Panc1 (cell line): ENCODE data around the gene EXOC6B. TPM values are rescaled to one million over a fixed set of nuclear protein-coding genes. Genes with fewer than 3 reads are reported as not detected.
"Not testable (repeated sequence)": the region's sequence is repeated elsewhere in the genome, so short reads cannot be mapped to it uniquely, and the experiment has no call there.

Source experiments
- ATAC-seq: fragments of 200-7000 bp; cut with Tn5 transposase; 2 replicates; pipeline ENCODE4 v1.9.1; 2020; ENCODE audit warnings: mild to moderate bottlenecking, moderate library complexity
- BruUV-seq: library from RNA; stranded (reverse); fragments of 400-500 nt; replicated peaks from 2 replicates; lab custom pipeline; 2021; lab: Mats Ljungman, UMichigan
- CTCF ChIA-PET: fragments of 300-600 bp; sonication (Branson Sonifier 250); formaldehyde crosslinking; loops from one replicate; lab custom pipeline; 2022; ENCODE audit warnings: antibody characterized with exemption; lab: Charles Lee
- POLR2A ChIA-PET: fragments of 300-600 bp; sonication (Branson Sonifier 250); formaldehyde crosslinking; loops from one replicate; lab custom pipeline; 2022; ENCODE audit warnings: antibody characterized with exemption; lab: Charles Lee
- DNase-seq: peaks from one replicate; pipeline ENCODE4 v3.0.0-alpha.2; 2010; ENCODE audit warnings: low read depth, low spot score
- H3K27ac ChIP-seq: 2 replicates; pipeline ENCODE4 v1.5.1; 2011; ENCODE audit warnings: mild to moderate bottlenecking, low read length, inconsistent platforms
- H3K27me3 ChIP-seq: fragments of 200-500 bp; sonication (Bioruptor generic); 2 replicates; pipeline ENCODE4 v1.6.0; 2014; ENCODE audit warnings: low read length, inconsistent platforms; ENCODE audit not compliant: control insufficient read depth, insufficient read depth
- H3K36me3 ChIP-seq: fragments of 200-500 bp; sonication (Bioruptor generic); 2 replicates; pipeline ENCODE4 v1.5.1; 2014; ENCODE audit warnings: inconsistent platforms, mild to moderate bottlenecking, low read length, moderate library complexity; ENCODE audit not compliant: control insufficient read depth, insufficient read depth
- H3K4me1 ChIP-seq: 2 replicates; pipeline ENCODE4 v1.5.1; 2011; ENCODE audit warnings: inconsistent platforms, mild to moderate bottlenecking, low read length, moderate library complexity; ENCODE audit not compliant: control insufficient read depth, insufficient read depth
- H3K4me3 ChIP-seq, 2 experiments: 2 replicates each; pipeline ENCODE4 v1.5.1; 2011 to 2012; ENCODE audit warnings: low read depth in 2 of 2, low read length in 2 of 2, mild to moderate bottlenecking in 2 of 2, inconsistent platforms in 1 of 2, moderate library complexity in 1 of 2
- H3K9me3 ChIP-seq: fragments of 200-500 bp; sonication (Bioruptor generic); 2 replicates; pipeline ENCODE4 v1.5.1; 2014; ENCODE audit warnings: low read depth, mild to moderate bottlenecking, inconsistent platforms, low read length, moderate library complexity; ENCODE audit not compliant: control insufficient read depth, insufficient read depth
- CTCF ChIP-seq: fragments of 450-650 bp; IDR thresholded peaks from 2 replicates; pipeline ENCODE4 v1.5.1; 2017; ENCODE audit warnings: mild to moderate bottlenecking
- POLR2AphosphoS5 ChIP-seq: IDR thresholded peaks from 2 replicates; pipeline ENCODE4 v1.6.1; 2012; ENCODE audit warnings: mild to moderate bottlenecking, low read depth, low read length, moderate library complexity
- REST ChIP-seq, 2 experiments: IDR thresholded peaks; 2 replicates each; pipeline ENCODE4 v1.6.1; 2011 to 2012; ENCODE audit warnings: low read depth in 2 of 2, control low read depth in 1 of 2, low read length in 1 of 2, mild to moderate bottlenecking in 1 of 2, moderate library complexity in 1 of 2; ENCODE audit not compliant: insufficient read depth in 1 of 2
- SIN3A ChIP-seq: IDR thresholded peaks from 2 replicates; pipeline ENCODE4 v1.6.1; 2012; ENCODE audit warnings: low read depth, mild to moderate bottlenecking, low read length, moderate library complexity, borderline replicate concordance; ENCODE audit not compliant: insufficient read depth
- TCF7L2 ChIP-seq: IDR thresholded peaks from 2 replicates; pipeline ENCODE4 v1.6.1; 2011; ENCODE audit warnings: mild to moderate bottlenecking, low read depth, low read length, inconsistent platforms
- in situ Hi-C: cut with HindIII; loops from 2 replicates; pipeline ENCODE4 v1.10.0; 2016; ENCODE audit warnings: low sequenced_read_pairs, low pct_unique_long_range_greater_than_20kb
- intact Hi-C: fragments of 100-400 bp; cut with micrococcal nuclease; formaldehyde crosslinking; loops from one replicate; pipeline ENCODE4 v1.10.0; 2022; ENCODE audit not compliant: unreplicated experiment
- total RNA-seq: library from RNA; stranded (reverse); gene quantifications from one replicate; pipeline ENCODE4 v1.2.1, GENCODE V29; 2021; ENCODE audit not compliant: unreplicated experiment

EXOC6B gene
- total RNA-seq, 1 experiment from 2014 or later: 23.2 TPM

GRCh38 chr2:72641221-72641620 is 184.6 kb downstream of the EXOC6B start:
- H3K27me3 ChIP-seq, in situ Hi-C loops, DNase-seq, ATAC-seq, H3K36me3 ChIP-seq, BruUV-seq, H3K27ac ChIP-seq, H3K4me1 ChIP-seq, H3K4me3 ChIP-seq, H3K9me3 ChIP-seq, CTCF ChIA-PET, intact Hi-C loops: not testable (repeated sequence)
- POLR2A ChIA-PET: interaction anchor here (0.6 kb wide), 1 partner anchor 1553 kb away, joined by 3 read pairs; no protein-coding TSS in a partner anchor

GRCh38 chr2:72638600-72639211 is 187.1 kb downstream of the EXOC6B start:
- in situ Hi-C loops: no loop called here
- H3K27me3 ChIP-seq: no peaks in the 10 kb centered on the region
- TF ChIP-seq REST (IDR thresholded peaks at IDR 0.05; ENCODE audit: insufficient read depth in 1 of 2, low read depth in 2 of 2, low read length in 1 of 2) (no peak), TCF7L2 (no peak), POLR2AphosphoS5 (no peak), CTCF (no peak)
- intact Hi-C loops: no loop called here
- H3K36me3 ChIP-seq: no peaks in the 10 kb centered on the region
- H3K4me1 ChIP-seq: no peaks in the 10 kb centered on the region
- no TSS peak for BruUV-seq
- H3K27ac ChIP-seq: no peak overlapping the region
- ChIA-PET POLR2A (no interaction called here), CTCF (interaction anchor here (0.5 kb wide), 1 partner anchor 929 kb away, joined by 16 read pairs; no protein-coding TSS in a partner anchor)
- no peak for ATAC-seq
- H3K4me3 ChIP-seq: no peak overlapping the region
- H3K9me3 ChIP-seq: no peaks in the 10 kb centered on the region
- no peak for DNase-seq

- ATAC-seq: no peak
These were observed 189.6 kb downstream of the EXOC6B start for GRCh38 chr2:72636210-72636609.

More at GRCh38 chr2:72636210-72636609, 189.6 kb downstream of the EXOC6B start:
- no peak for DNase-seq
- POLR2A ChIA-PET: no interaction called here
- Histone ChIP-seq H3K9me3 (no peaks in the 10 kb centered on the region), H3K36me3 (no peaks in the 10 kb centered on the region), H3K4me3 (no peak overlapping the region), H3K27ac (no peak overlapping the region), H3K4me1 (no peaks in the 10 kb centered on the region), H3K27me3 (no peaks in the 10 kb centered on the region)
- TF ChIP-seq TCF7L2 (no peak), POLR2AphosphoS5 (no peak), SIN3A (no peak)
- in situ Hi-C loops (no loop called here), intact Hi-C loops (no loop called here)
- no TSS peak for BruUV-seq
- CTCF ChIA-PET: no interaction called here
